HG02798 (cell line): ENCODE results near the gene TMEM44.

Experiments used
- ATAC-seq: cut with Tn5 transposase; IDR thresholded peaks from one replicate; pipeline ENCODE4 v1.9.1; 2021; ENCODE audit warnings: mild to moderate bottlenecking; ENCODE audit not compliant: unreplicated experiment, poor library complexity

The TMEM44 gene

GRCh38 chr3:194633349-194634004 is at the start of gene TMEM44:
Gene TMEM44 (minus strand): TSS chr3:194633419. CDS start chr3:194633215, 204 bp downstream.
- peak; percentile 86 for ATAC-seq

GRCh38 chr3:194682694-194683310 is 49.6 kb upstream of the TMEM44 start:
- peak; percentile 57 for ATAC-seq

GRCh38 chr3:194682189-194682693 is 49.0 kb upstream of the TMEM44 start:
- no peak for ATAC-seq

GRCh38 chr3:194680888-194681615 is 47.8 kb upstream of the TMEM44 start:
- no peak for ATAC-seq

- ATAC-seq: no peak
Measured at GRCh38 chr3:194676471-194676870, 43.3 kb upstream of the TMEM44 start.

GRCh38 chr3:194675680-194676079 is 42.5 kb upstream of the TMEM44 start:
- no peak for ATAC-seq

- ATAC-seq: no peak
Measured at GRCh38 chr3:194675081-194675640, 41.9 kb upstream of the TMEM44 start.

- no peak for ATAC-seq
Measured at GRCh38 chr3:194673761-194674160, 40.5 kb upstream of the TMEM44 start.

- ATAC-seq: no peak
Measured at GRCh38 chr3:194672876-194673275, 39.7 kb upstream of the TMEM44 start.

- ATAC-seq: peak; percentile 89
Measured at GRCh38 chr3:194671900-194672808, 38.9 kb upstream of the TMEM44 start, which contains the start of gene LSG1. Gene LSG1 (minus strand): TSS chr3:194672191. CDS start chr3:194672162, 29 bp downstream.

- ATAC-seq: peak; percentile 20
Measured at GRCh38 chr3:194671511-194671899, 38.3 kb upstream of the TMEM44 start.

GRCh38 chr3:194667363-194667762 is 34.1 kb upstream of the TMEM44 start:
- no peak for ATAC-seq

- ATAC-seq: no peak
Measured at GRCh38 chr3:194664857-194665256, 31.6 kb upstream of the TMEM44 start.

GRCh38 chr3:194661946-194662345 is 28.7 kb upstream of the TMEM44 start:
- no peak for ATAC-seq

GRCh38 chr3:194661374-194661773 is 28.2 kb upstream of the TMEM44 start:
- no peak for ATAC-seq

GRCh38 chr3:194659778-194660177 is 26.6 kb upstream of the TMEM44 start:
- no peak for ATAC-seq

GRCh38 chr3:194658477-194659242 is 25.4 kb upstream of the TMEM44 start:
- no peak for ATAC-seq

- ATAC-seq: no peak
Measured at GRCh38 chr3:194657439-194657838, 24.2 kb upstream of the TMEM44 start.

GRCh38 chr3:194654443-194654842 is 21.2 kb upstream of the TMEM44 start:
- peak; percentile 81 for ATAC-seq
